Smooth muscle cell (in vitro differentiated cells): ENCODE measurements around the gene MOCOS. TPM values are rescaled to one million over a fixed set of nuclear protein-coding genes. Genes with fewer than 3 reads are reported as not detected.

Experiments
- DNase-seq: peaks from one replicate; lab custom pipeline; 2025; ENCODE audit not compliant: unreplicated experiment; lab: John Stamatoyannopoulos, UW
- H2AFZ ChIP-seq: fragments of 200-600 bp; sonication (generic); 2 replicates; pipeline ENCODE4 v1.6.0; 2016; ENCODE audit warnings: antibody characterized with exemption, low read depth, mild to moderate bottlenecking
- H3F3A ChIP-seq: fragments of 200-600 bp; sonication (generic); 2 replicates; pipeline ENCODE4 v1.6.0; 2017; ENCODE audit warnings: antibody characterized with exemption, low read depth
- H3K27ac ChIP-seq: fragments of 200-600 bp; sonication (generic); 2 replicates; pipeline ENCODE4 v1.5.1; 2016; ENCODE audit warnings: low read depth, mild to moderate bottlenecking
- H3K27me3 ChIP-seq: fragments of 200-600 bp; sonication (generic); 2 replicates; pipeline ENCODE4 v1.6.1; 2016; ENCODE audit warnings: low read depth, mild to moderate bottlenecking
- H3K36me3 ChIP-seq: fragments of 200-600 bp; sonication (generic); 2 replicates; pipeline ENCODE4 v1.5.1; 2016; ENCODE audit warnings: low read depth
- H3K4me1 ChIP-seq: fragments of 200-600 bp; sonication (generic); 2 replicates; pipeline ENCODE4 v1.5.1; 2016; ENCODE audit warnings: low read depth
- H3K4me2 ChIP-seq: fragments of 200-600 bp; sonication (generic); 2 replicates; pipeline ENCODE4 v1.6.0; 2016; ENCODE audit warnings: mild to moderate bottlenecking
- H3K4me3 ChIP-seq: fragments of 200-600 bp; sonication (generic); 2 replicates; pipeline ENCODE4 v1.5.1; 2016; ENCODE audit warnings: mild to moderate bottlenecking
- H3K79me2 ChIP-seq: fragments of 200-600 bp; sonication (generic); 2 replicates; pipeline ENCODE4 v1.6.0; 2016; ENCODE audit warnings: low read depth, mild to moderate bottlenecking
- H3K9ac ChIP-seq: fragments of 200-600 bp; sonication (generic); 2 replicates; pipeline ENCODE4 v1.6.0; 2016; ENCODE audit warnings: low read depth
- H3K9me3 ChIP-seq: fragments of 200-600 bp; sonication (generic); replicated peaks from 2 replicates; pipeline ENCODE4 v1.5.1; 2016; ENCODE audit warnings: low read depth
- H4K20me1 ChIP-seq: fragments of 200-600 bp; sonication (generic); 2 replicates; pipeline ENCODE4 v1.6.0; 2016; ENCODE audit warnings: low read depth
- WGBS: methylation state at CpG from one replicate; pipeline ENCODE4 v1.1.7; 2016; ENCODE audit warnings: low lambda C conversion rate; 5-methylcytosine and 5-hydroxymethylcytosine counted together
- polyA plus RNA-seq: library from polyadenylated mRNA; unstranded; fragments of >200 nt; fragmentation: Nextera tagmentation; extraction: Ambion mirVana; gene quantifications from 2 replicates; pipeline ENCODE4 v1.2.1, GENCODE V29; 2016
- total RNA-seq: library from RNA; depleted of rRNA; stranded (reverse); fragments of >200 nt; gene quantifications from 2 replicates; pipeline ENCODE4 v1.2.3, GENCODE V29; 2014
- TF ChIP-seq, protein P1 (sequence below): fragments of 200-600 bp; sonication (generic); IDR thresholded peaks from 2 replicates; pipeline ENCODE4 v1.5.1; 2017; ENCODE audit warnings: borderline replicate concordance, mild to moderate bottlenecking, antibody characterized with exemption; ENCODE audit not compliant: insufficient read depth, poor library complexity, severe bottlenecking

MOCOS gene
- total and polyA plus RNA-seq, 2 experiments from 2014 or later, result 1.6 to 1.7 TPM

DNA sequence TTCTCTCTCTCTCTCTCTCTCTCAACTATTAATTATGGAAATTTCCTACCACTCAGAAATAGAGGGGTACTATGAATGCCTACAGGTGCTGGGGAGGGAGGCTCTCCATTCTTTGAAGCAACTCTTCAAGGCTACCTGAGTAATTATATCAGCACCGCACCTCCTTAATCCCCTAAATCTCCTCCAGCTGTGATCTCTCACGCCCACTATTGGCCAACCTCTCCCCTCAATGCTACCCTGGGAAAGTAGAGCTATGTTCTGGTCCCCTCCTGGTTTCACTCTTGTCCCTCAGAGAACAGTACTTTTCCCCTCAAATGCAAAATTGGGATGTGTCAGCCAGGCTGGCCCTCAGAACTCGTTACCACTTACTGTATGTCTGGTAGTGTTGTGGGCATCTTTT, 1.6 kb downstream of the MOCOS start:
- no peak for DNase-seq
- Histone ChIP-seq H3K4me2 (no peak overlapping the region), H3K79me2 (peaks cover 5% of the 10 kb centered on the region), H3K9me3 (no peaks in the 10 kb centered on the region), H3K4me3 (no peak overlapping the region), H3K27ac (no peak overlapping the region), H3F3A (no peaks in the 10 kb centered on the region), H4K20me1 (no peaks in the 10 kb centered on the region), H3K9ac (no peak overlapping the region), H3K36me3 (no peaks in the 10 kb centered on the region), H3K4me1 (peaks cover 5% of the 10 kb centered on the region), H2AFZ (no peak overlapping the region), H3K27me3 (peaks cover 4% of the 10 kb centered on the region)
- 68% methylated on average over 3 of the region's 3 CpGs for WGBS
- TF ChIP-seq, protein P1, sequence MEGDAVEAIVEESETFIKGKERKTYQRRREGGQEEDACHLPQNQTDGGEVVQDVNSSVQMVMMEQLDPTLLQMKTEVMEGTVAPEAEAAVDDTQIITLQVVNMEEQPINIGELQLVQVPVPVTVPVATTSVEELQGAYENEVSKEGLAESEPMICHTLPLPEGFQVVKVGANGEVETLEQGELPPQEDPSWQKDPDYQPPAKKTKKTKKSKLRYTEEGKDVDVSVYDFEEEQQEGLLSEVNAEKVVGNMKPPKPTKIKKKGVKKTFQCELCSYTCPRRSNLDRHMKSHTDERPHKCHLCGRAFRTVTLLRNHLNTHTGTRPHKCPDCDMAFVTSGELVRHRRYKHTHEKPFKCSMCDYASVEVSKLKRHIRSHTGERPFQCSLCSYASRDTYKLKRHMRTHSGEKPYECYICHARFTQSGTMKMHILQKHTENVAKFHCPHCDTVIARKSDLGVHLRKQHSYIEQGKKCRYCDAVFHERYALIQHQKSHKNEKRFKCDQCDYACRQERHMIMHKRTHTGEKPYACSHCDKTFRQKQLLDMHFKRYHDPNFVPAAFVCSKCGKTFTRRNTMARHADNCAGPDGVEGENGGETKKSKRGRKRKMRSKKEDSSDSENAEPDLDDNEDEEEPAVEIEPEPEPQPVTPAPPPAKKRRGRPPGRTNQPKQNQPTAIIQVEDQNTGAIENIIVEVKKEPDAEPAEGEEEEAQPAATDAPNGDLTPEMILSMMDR, result no peak

DNA sequence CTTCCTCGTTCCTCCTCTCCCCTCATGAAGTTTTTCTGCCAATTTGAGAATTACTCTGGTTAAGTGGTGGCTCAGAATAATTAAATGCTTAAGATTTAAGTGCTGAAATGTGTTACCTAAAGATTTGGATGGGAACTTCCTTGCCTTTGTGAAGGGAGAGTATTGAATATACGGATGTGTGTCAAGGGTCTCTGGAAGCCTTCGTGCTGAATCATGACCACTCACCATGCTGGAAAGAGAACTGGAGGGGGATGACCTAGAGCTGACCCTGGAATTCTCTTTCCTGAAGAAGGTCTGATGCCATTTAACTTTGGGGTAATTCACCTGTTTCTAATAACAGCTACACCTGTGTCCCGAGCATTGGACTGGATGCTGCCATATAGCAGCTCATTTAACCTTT, 2.2 kb downstream of the MOCOS start:
- no peaks in the 10 kb centered on the region for H3K9me3 ChIP-seq
- TF ChIP-seq, protein P1, result no peak
- H3K79me2 ChIP-seq, result peaks cover 5% of the 10 kb centered on the region
- no peaks in the 10 kb centered on the region for H3F3A ChIP-seq
- no peak for DNase-seq
- H3K4me3 ChIP-seq, result no peak overlapping the region
- no peak overlapping the region for H3K9ac ChIP-seq
- no peak overlapping the region for H3K4me2 ChIP-seq
- 92% methylated on average over 4 of the region's 4 CpGs for WGBS
- no peaks in the 10 kb centered on the region for H3K27me3 ChIP-seq
- no peaks in the 10 kb centered on the region for H3K36me3 ChIP-seq
- H3K27ac ChIP-seq, result no peak overlapping the region
- H3K4me1 ChIP-seq, result peaks cover 5% of the 10 kb centered on the region
- no peaks in the 10 kb centered on the region for H4K20me1 ChIP-seq
- H2AFZ ChIP-seq, result no peak overlapping the region

DNA sequence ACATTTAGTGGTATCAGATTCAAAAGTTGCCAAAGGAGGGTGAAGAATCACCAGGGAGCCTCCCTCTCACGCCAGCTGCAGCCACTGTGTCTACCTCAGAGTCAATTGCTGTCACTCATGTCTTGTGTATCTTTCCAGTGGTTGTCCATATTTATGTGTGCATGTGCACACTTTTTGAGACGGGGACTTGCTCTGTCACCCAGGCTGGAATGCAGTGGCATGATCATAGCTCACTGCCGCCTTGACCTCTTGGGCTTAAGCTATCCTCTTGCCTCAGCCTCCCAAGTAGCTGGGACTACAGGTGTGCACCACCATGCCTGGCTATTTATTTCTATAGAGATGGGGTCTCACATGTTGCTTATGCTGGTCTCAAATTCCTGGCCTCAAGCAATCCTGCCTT, 4.0 kb downstream of the MOCOS start:
- H3K36me3 ChIP-seq, result no peaks in the 10 kb centered on the region
- H3K79me2 ChIP-seq, result peaks cover 5% of the 10 kb centered on the region
- DNase-seq, result no peak
- H3K27ac ChIP-seq, result no peak overlapping the region
- H3K4me2 ChIP-seq, result no peak overlapping the region
- H4K20me1 ChIP-seq, result no peaks in the 10 kb centered on the region
- H3F3A ChIP-seq, result no peaks in the 10 kb centered on the region
- H2AFZ ChIP-seq, result no peak overlapping the region
- WGBS, result 96% methylated on average over 3 of the region's 3 CpGs
- TF ChIP-seq, protein P1, result no peak
- H3K9me3 ChIP-seq, result no peaks in the 10 kb centered on the region
- no peak overlapping the region for H3K4me3 ChIP-seq
- no peak overlapping the region for H3K9ac ChIP-seq
- peaks cover 5% of the 10 kb centered on the region for H3K4me1 ChIP-seq
- no peaks in the 10 kb centered on the region for H3K27me3 ChIP-seq

DNA sequence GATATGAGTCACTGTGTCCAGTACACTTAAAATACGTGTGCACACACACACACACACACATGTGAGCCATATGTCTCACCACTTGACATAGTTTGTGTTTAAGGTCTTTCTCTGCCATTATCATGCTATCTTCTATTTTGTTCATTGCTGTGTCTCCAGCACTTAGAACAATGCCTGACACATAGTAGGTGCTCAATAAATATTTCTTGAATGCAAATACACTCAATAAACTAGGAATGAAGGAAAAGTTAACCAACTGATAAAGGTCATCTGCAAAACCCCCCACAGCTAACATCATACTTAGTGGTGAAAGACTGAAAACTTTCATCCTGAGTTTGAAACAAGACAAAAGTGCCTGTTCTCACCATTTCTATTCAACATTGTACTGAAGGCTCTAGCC, 4.4 kb downstream of the MOCOS start:
- WGBS, result 68% methylated on average over 1 of the region's 1 CpG
- Histone ChIP-seq H3K4me1 (peaks cover 2% of the 10 kb centered on the region), H3K9me3 (no peaks in the 10 kb centered on the region), H3K27ac (no peak overlapping the region), H3K27me3 (no peaks in the 10 kb centered on the region), H3F3A (no peaks in the 10 kb centered on the region), H3K79me2 (peaks cover 5% of the 10 kb centered on the region), H3K4me2 (no peak overlapping the region), H3K36me3 (no peaks in the 10 kb centered on the region), H2AFZ (no peak overlapping the region), H4K20me1 (no peaks in the 10 kb centered on the region), H3K4me3 (no peak overlapping the region), H3K9ac (no peak overlapping the region)
- TF ChIP-seq, protein P1, result no peak
- no peak for DNase-seq
